ENCODE results near the gene DUSP22. TPM values are rescaled to one million over a fixed set of nuclear protein-coding genes. Genes with fewer than 3 reads are reported as not detected.

Gene DUSP22
- total and polyA plus RNA-seq, 2 donors = 17.9 to 54.2 TPM

GRCh38 chr6:347951-348859, 55.9 kb downstream of the DUSP22 start:
- H3K4me3 ChIP-seq (ENCODE audit: low read length in 2 of 2) = no peak overlapping the region
- H3K4me1 ChIP-seq (ENCODE audit: control insufficient read depth in 2 of 2, insufficient read depth in 2 of 2, low read length in 2 of 2) = no peaks in the 10 kb centered on the region
- no peak for DNase-seq (ENCODE audit: low read depth in 6 of 9, low spot score in 9 of 9)
- peaks cover 0 to 4% of the 10 kb centered on the region in 2 donors for H3K36me3 ChIP-seq (ENCODE audit: control insufficient read depth in 2 of 2, insufficient read depth in 2 of 2, low read length in 1 of 2)
- no peak overlapping the region for H3K27ac ChIP-seq (ENCODE audit: low read depth in 1 of 2, low read length in 1 of 2)
- 89% methylated on average over 27 of the region's 27 CpGs for WGBS
- H3K9me3 ChIP-seq (ENCODE audit: control insufficient read depth in 2 of 2, insufficient read depth in 1 of 2, low read length in 1 of 2) = peaks cover 0 to 39% of the 10 kb centered on the region in 2 donors
- H3K27me3 ChIP-seq (ENCODE audit: control insufficient read depth in 2 of 2, insufficient read depth in 1 of 2, low read length in 1 of 2) = no peaks in the 10 kb centered on the region

GRCh38 chr6:348860-349396, 56.6 kb downstream of the DUSP22 start:
- Histone ChIP-seq H3K4me3 (ENCODE audit: low read length in 2 of 2) (no peak overlapping the region), H3K4me1 (ENCODE audit: control insufficient read depth in 2 of 2, insufficient read depth in 2 of 2, low read length in 2 of 2) (no peaks in the 10 kb centered on the region), H3K36me3 (ENCODE audit: control insufficient read depth in 2 of 2, insufficient read depth in 2 of 2, low read length in 1 of 2) (peaks cover 0 to 4% of the 10 kb centered on the region in 2 donors), H3K9me3 (ENCODE audit: control insufficient read depth in 2 of 2, insufficient read depth in 1 of 2, low read length in 1 of 2) (peaks cover 0 to 38% of the 10 kb centered on the region in 2 donors), H3K27ac (ENCODE audit: low read depth in 1 of 2, low read length in 1 of 2) (no peak overlapping the region), H3K27me3 (ENCODE audit: control insufficient read depth in 2 of 2, insufficient read depth in 1 of 2, low read length in 1 of 2) (no peaks in the 10 kb centered on the region)
- WGBS = 95% methylated on average over 21 of the region's 21 CpGs
- DNase-seq (ENCODE audit: low read depth in 6 of 9, low spot score in 9 of 9) = no peak

- H3K36me3 ChIP-seq (ENCODE audit: control insufficient read depth in 2 of 2, insufficient read depth in 2 of 2, low read length in 1 of 2) = peaks cover 0 to 4% of the 10 kb centered on the region in 2 donors
- no peak for DNase-seq (ENCODE audit: low read depth in 6 of 9, low spot score in 9 of 9)
These were observed 57.2 kb downstream of the DUSP22 start for GRCh38 chr6:349491-349921.

GRCh38 chr6:350371-350770, 58.1 kb downstream of the DUSP22 start:
- H3K27ac ChIP-seq (ENCODE audit: low read depth in 1 of 2, low read length in 1 of 2) = no peak overlapping the region
- H3K36me3 ChIP-seq (ENCODE audit: control insufficient read depth in 2 of 2, insufficient read depth in 2 of 2, low read length in 1 of 2) = peaks cover 0 to 4% of the 10 kb centered on the region in 2 donors
- H3K4me1 ChIP-seq (ENCODE audit: control insufficient read depth in 2 of 2, insufficient read depth in 2 of 2, low read length in 2 of 2) = peaks cover 0 to 3% of the 10 kb centered on the region in 2 donors
- H3K9me3 ChIP-seq (ENCODE audit: control insufficient read depth in 2 of 2, insufficient read depth in 1 of 2, low read length in 1 of 2) = peaks cover 0 to 38% of the 10 kb centered on the region in 2 donors
- H3K4me3 ChIP-seq (ENCODE audit: low read length in 2 of 2) = no peak overlapping the region
- no peak for DNase-seq (ENCODE audit: low read depth in 6 of 9, low spot score in 9 of 9)
- 97% methylated on average over 9 of the region's 9 CpGs for WGBS
- no peaks in the 10 kb centered on the region for H3K27me3 ChIP-seq (ENCODE audit: control insufficient read depth in 2 of 2, insufficient read depth in 1 of 2, low read length in 1 of 2)

More at GRCh38 chr6:349491-349921, 57.2 kb downstream of the DUSP22 start:
- Histone ChIP-seq H3K27ac (ENCODE audit: low read depth in 1 of 2, low read length in 1 of 2) (no peak overlapping the region), H3K4me1 (ENCODE audit: control insufficient read depth in 2 of 2, insufficient read depth in 2 of 2, low read length in 2 of 2) (peaks cover 0 to under 1% of the 10 kb centered on the region in 2 donors), H3K4me3 (ENCODE audit: low read length in 2 of 2) (no peak overlapping the region), H3K9me3 (ENCODE audit: control insufficient read depth in 2 of 2, insufficient read depth in 1 of 2, low read length in 1 of 2) (peaks cover 0 to 36% of the 10 kb centered on the region in 2 donors), H3K27me3 (ENCODE audit: control insufficient read depth in 2 of 2, insufficient read depth in 1 of 2, low read length in 1 of 2) (no peaks in the 10 kb centered on the region)
- WGBS = 93% methylated on average over 6 of the region's 6 CpGs

- Histone ChIP-seq H3K36me3 (ENCODE audit: control insufficient read depth in 2 of 2, insufficient read depth in 2 of 2, low read length in 1 of 2) (peaks cover 0 to 4% of the 10 kb centered on the region in 2 donors), H3K4me1 (ENCODE audit: control insufficient read depth in 2 of 2, insufficient read depth in 2 of 2, low read length in 2 of 2) (peaks cover 0 to 3% of the 10 kb centered on the region in 2 donors), H3K9me3 (ENCODE audit: control insufficient read depth in 2 of 2, insufficient read depth in 1 of 2, low read length in 1 of 2) (peaks cover 0 to 38% of the 10 kb centered on the region in 2 donors), H3K27ac (ENCODE audit: low read depth in 1 of 2, low read length in 1 of 2) (no peak overlapping the region), H3K4me3 (ENCODE audit: low read length in 2 of 2) (no peak overlapping the region), H3K27me3 (ENCODE audit: control insufficient read depth in 2 of 2, insufficient read depth in 1 of 2, low read length in 1 of 2) (no peaks in the 10 kb centered on the region)
- no peak for DNase-seq (ENCODE audit: low read depth in 6 of 9, low spot score in 9 of 9)
- 96% methylated on average over 31 of the region's 31 CpGs for WGBS
These were observed 59.0 kb downstream of the DUSP22 start for GRCh38 chr6:351011-351866.

GRCh38 chr6:351867-352289, 59.6 kb downstream of the DUSP22 start:
- H3K4me1 ChIP-seq (ENCODE audit: control insufficient read depth in 2 of 2, insufficient read depth in 2 of 2, low read length in 2 of 2) = peaks cover 0 to 3% of the 10 kb centered on the region in 2 donors
- no peak for DNase-seq (ENCODE audit: low read depth in 6 of 9, low spot score in 9 of 9)
- H3K27me3 ChIP-seq (ENCODE audit: control insufficient read depth in 2 of 2, insufficient read depth in 1 of 2, low read length in 1 of 2) = no peaks in the 10 kb centered on the region
- peaks cover 0 to 4% of the 10 kb centered on the region in 2 donors for H3K36me3 ChIP-seq (ENCODE audit: control insufficient read depth in 2 of 2, insufficient read depth in 2 of 2, low read length in 1 of 2)
- H3K27ac ChIP-seq (ENCODE audit: low read depth in 1 of 2, low read length in 1 of 2) = no peak overlapping the region
- H3K4me3 ChIP-seq (ENCODE audit: low read length in 2 of 2) = no peak overlapping the region
- H3K9me3 ChIP-seq (ENCODE audit: control insufficient read depth in 2 of 2, insufficient read depth in 1 of 2, low read length in 1 of 2) = peaks cover 0 to 36% of the 10 kb centered on the region in 2 donors
- WGBS = 91% methylated on average over 4 of the region's 4 CpGs

- H3K27ac ChIP-seq (ENCODE audit: low read depth in 1 of 2, low read length in 1 of 2) = no peak overlapping the region
- no peak overlapping the region for H3K4me3 ChIP-seq (ENCODE audit: low read length in 2 of 2)
- peaks cover 0 to 41% of the 10 kb centered on the region in 2 donors for H3K9me3 ChIP-seq (ENCODE audit: control insufficient read depth in 2 of 2, insufficient read depth in 1 of 2, low read length in 1 of 2)
- 96% methylated on average over 5 of the region's 5 CpGs for whole genome bisulfite sequencing
- no peak for DNase-seq (ENCODE audit: low read depth in 6 of 9, low spot score in 9 of 9)
- H3K27me3 ChIP-seq (ENCODE audit: control insufficient read depth in 2 of 2, insufficient read depth in 1 of 2, low read length in 1 of 2) = no peaks in the 10 kb centered on the region
- peaks cover 0 to 7% of the 10 kb centered on the region in 2 donors for H3K4me1 ChIP-seq (ENCODE audit: control insufficient read depth in 2 of 2, insufficient read depth in 2 of 2, low read length in 2 of 2)
- H3K36me3 ChIP-seq (ENCODE audit: control insufficient read depth in 2 of 2, insufficient read depth in 2 of 2, low read length in 1 of 2) = peaks cover 0 to 4% of the 10 kb centered on the region in 2 donors
These were observed 60.2 kb downstream of the DUSP22 start for GRCh38 chr6:352474-352873.

- H3K27me3 ChIP-seq (ENCODE audit: control insufficient read depth in 2 of 2, insufficient read depth in 1 of 2, low read length in 1 of 2) = no peaks in the 10 kb centered on the region
- H3K9me3 ChIP-seq (ENCODE audit: control insufficient read depth in 2 of 2, insufficient read depth in 1 of 2, low read length in 1 of 2) = peaks cover 0 to 40% of the 10 kb centered on the region in 2 donors
- 85% methylated on average over 11 of the region's 11 CpGs for WGBS
- DNase-seq (ENCODE audit: low read depth in 6 of 9, low spot score in 9 of 9) = no peak
- H3K36me3 ChIP-seq (ENCODE audit: control insufficient read depth in 2 of 2, insufficient read depth in 2 of 2, low read length in 1 of 2) = peaks cover 0 to 4% of the 10 kb centered on the region in 2 donors
- H3K4me1 ChIP-seq (ENCODE audit: control insufficient read depth in 2 of 2, insufficient read depth in 2 of 2, low read length in 2 of 2) = peaks cover 0 to 8% of the 10 kb centered on the region in 2 donors
- H3K4me3 ChIP-seq (ENCODE audit: low read length in 2 of 2) = no peak overlapping the region
- no peak overlapping the region for H3K27ac ChIP-seq (ENCODE audit: low read depth in 1 of 2, low read length in 1 of 2)
These were observed 60.7 kb downstream of the DUSP22 start for GRCh38 chr6:352896-353470.
